ENCODE data around the gene ARF3.

The ARF3 gene

GRCh38 chr12:48956279-48957140 is 777 bp downstream of the ARF3 start:
- TF ChIP-seq CREB1 (IDR thresholded peaks at IDR 0.05; ENCODE audit: low read depth) (peak; percentile 43), CEBPB (IDR thresholded peaks at IDR 0.05) (0 out of 2 replicates have a peak, but pooled peaks have one; percentile 3), RAD21 (IDR thresholded peaks at IDR 0.05; ENCODE audit: low read depth) (no peak), TCF12 (IDR thresholded peaks at IDR 0.05; ENCODE audit: low read depth) (no peak), EP300 (IDR thresholded peaks at IDR 0.05; ENCODE audit: borderline replicate concordance) (no peak), EGR1 (IDR thresholded peaks at IDR 0.05) (peak; percentile 80; the same call in 1 of the 2 replicates), TEAD4 (IDR thresholded peaks at IDR 0.05) (peak; percentile 29; the same call in 1 of the 2 replicates), TAF1 (IDR thresholded peaks at IDR 0.05; ENCODE audit: low read depth) (no peak; the same call in 1 of the 2 replicates), FOXM1 (IDR thresholded peaks at IDR 0.05; ENCODE audit: borderline replicate concordance, low read depth) (no peak), ZBTB7A (IDR thresholded peaks at IDR 0.05; ENCODE audit: low read depth) (0 out of 2 replicates have a peak, but pooled peaks have one; percentile 55), USF1 (IDR thresholded peaks at IDR 0.05) (no peak), NFIC (IDR thresholded peaks at IDR 0.05) (no peak), YY1 (IDR thresholded peaks at IDR 0.05; ENCODE audit: low read depth) (peak; percentile 39; the same call in 1 of the 2 replicates)
- TF ChIP-seq, protein P1, sequence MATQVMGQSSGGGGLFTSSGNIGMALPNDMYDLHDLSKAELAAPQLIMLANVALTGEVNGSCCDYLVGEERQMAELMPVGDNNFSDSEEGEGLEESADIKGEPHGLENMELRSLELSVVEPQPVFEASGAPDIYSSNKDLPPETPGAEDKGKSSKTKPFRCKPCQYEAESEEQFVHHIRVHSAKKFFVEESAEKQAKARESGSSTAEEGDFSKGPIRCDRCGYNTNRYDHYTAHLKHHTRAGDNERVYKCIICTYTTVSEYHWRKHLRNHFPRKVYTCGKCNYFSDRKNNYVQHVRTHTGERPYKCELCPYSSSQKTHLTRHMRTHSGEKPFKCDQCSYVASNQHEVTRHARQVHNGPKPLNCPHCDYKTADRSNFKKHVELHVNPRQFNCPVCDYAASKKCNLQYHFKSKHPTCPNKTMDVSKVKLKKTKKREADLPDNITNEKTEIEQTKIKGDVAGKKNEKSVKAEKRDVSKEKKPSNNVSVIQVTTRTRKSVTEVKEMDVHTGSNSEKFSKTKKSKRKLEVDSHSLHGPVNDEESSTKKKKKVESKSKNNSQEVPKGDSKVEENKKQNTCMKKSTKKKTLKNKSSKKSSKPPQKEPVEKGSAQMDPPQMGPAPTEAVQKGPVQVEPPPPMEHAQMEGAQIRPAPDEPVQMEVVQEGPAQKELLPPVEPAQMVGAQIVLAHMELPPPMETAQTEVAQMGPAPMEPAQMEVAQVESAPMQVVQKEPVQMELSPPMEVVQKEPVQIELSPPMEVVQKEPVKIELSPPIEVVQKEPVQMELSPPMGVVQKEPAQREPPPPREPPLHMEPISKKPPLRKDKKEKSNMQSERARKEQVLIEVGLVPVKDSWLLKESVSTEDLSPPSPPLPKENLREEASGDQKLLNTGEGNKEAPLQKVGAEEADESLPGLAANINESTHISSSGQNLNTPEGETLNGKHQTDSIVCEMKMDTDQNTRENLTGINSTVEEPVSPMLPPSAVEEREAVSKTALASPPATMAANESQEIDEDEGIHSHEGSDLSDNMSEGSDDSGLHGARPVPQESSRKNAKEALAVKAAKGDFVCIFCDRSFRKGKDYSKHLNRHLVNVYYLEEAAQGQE (IDR thresholded peaks at IDR 0.05; ENCODE audit: low read depth), result no peak
- TF ChIP-seq, protein P2, sequence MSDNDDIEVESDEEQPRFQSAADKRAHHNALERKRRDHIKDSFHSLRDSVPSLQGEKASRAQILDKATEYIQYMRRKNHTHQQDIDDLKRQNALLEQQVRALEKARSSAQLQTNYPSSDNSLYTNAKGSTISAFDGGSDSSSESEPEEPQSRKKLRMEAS (IDR thresholded peaks at IDR 0.05), result 0 out of 2 replicates have a peak, but pooled peaks have one; percentile 17

DNA sequence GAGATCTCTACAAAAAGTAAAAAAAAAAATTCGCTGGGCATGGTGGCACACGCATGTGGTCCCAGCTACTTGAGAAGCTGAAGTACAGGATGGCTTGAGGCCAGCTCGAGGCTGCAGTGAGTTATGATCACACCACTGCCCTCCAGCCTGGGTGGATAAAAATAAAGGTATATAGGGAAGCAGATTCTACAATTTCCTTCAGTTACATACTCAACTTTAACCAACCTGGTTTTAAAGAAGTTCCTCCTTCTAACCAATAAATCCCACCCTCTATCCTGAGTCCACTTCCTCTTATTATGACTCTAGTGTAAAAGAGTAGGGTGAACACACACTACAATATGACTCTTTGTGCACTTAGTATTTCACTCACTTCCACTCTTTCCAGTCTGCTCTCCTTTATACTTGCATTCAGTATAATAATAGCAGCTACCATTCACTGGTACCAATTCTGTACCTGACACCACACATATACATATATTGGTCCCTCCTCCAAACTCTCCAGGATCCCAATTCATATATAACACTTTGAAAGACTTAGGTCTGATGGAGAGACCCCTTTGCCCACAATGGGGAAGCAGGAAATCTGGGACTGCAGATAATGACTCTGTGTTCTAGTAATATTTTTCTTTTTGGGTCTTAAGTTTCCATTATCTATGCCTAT is 2.3 kb downstream of the ARF3 start:
- TF ChIP-seq TEAD4 (IDR thresholded peaks at IDR 0.05) (no peak), NFIC (IDR thresholded peaks at IDR 0.05) (no peak), YY1 (IDR thresholded peaks at IDR 0.05; ENCODE audit: low read depth) (no peak)

- TF ChIP-seq, protein P2 (IDR thresholded peaks at IDR 0.05), result no peak
Measured at GRCh38 chr12:48954061-48954460, 3.2 kb downstream of the ARF3 start.

DNA sequence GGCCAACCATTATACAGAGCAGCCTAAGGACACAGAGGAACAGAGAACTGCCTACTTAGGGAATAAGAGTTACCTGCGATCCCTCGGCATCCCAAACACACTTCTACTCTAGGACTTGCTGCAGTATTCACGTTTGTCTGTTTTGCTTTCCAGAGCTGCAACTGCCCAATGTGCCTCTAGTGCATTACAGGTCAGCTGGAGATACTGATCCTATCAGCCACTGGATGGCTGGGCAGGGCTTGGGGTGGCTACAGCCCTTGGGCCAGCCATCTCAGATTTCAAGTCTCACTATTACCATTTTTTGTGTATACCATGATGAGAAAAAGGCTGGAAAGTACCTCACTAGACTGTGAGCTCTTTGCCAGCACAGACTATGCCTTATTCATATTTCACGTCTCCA is 4.6 kb downstream of the ARF3 start:
- TF ChIP-seq TEAD4 (IDR thresholded peaks at IDR 0.05) (no peak), TAF1 (IDR thresholded peaks at IDR 0.05; ENCODE audit: low read depth) (no peak), CREB1 (IDR thresholded peaks at IDR 0.05; ENCODE audit: low read depth) (no peak), CEBPB (IDR thresholded peaks at IDR 0.05) (no peak)

DNA sequence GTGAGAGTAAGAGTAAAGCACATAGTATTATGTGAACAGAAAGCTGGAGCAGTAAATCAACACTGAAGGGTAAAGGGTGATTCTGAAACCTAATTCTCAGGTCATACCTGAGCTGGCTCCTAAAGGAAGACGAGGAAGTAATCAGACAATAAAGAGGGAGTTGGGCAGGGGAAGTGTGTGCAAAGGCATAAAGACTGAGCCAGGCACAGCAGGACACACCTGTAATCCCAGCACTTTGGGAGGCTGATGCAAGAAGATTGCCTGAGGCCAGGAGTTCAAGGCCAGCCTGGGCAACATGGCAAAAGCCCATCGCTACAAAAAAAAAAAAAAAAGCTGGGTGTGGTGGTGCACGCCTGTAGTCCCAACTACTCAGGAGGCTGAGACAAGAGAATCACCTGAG is 9.6 kb downstream of the ARF3 start:
- TF ChIP-seq FOXM1 (IDR thresholded peaks at IDR 0.05; ENCODE audit: borderline replicate concordance, low read depth), result no peak
- TF ChIP-seq CEBPB (IDR thresholded peaks at IDR 0.05), result no peak
- no peak for TF ChIP-seq TEAD4 (IDR thresholded peaks at IDR 0.05)
- TF ChIP-seq CREB1 (IDR thresholded peaks at IDR 0.05; ENCODE audit: low read depth), result no peak
- TF ChIP-seq TCF12 (IDR thresholded peaks at IDR 0.05; ENCODE audit: low read depth), result no peak
- TF ChIP-seq EP300 (IDR thresholded peaks at IDR 0.05; ENCODE audit: borderline replicate concordance), result no peak
- TF ChIP-seq TAF1 (IDR thresholded peaks at IDR 0.05; ENCODE audit: low read depth), result no peak
- no peak for TF ChIP-seq ZBTB7A (IDR thresholded peaks at IDR 0.05; ENCODE audit: low read depth)
- TF ChIP-seq YY1 (IDR thresholded peaks at IDR 0.05; ENCODE audit: low read depth), result no peak
- TF ChIP-seq, protein P2 (IDR thresholded peaks at IDR 0.05), result no peak
- TF ChIP-seq USF1 (IDR thresholded peaks at IDR 0.05), result no peak
- TF ChIP-seq EGR1 (IDR thresholded peaks at IDR 0.05), result no peak
- TF ChIP-seq RAD21 (IDR thresholded peaks at IDR 0.05; ENCODE audit: low read depth), result no peak
- no peak for TF ChIP-seq NFIC (IDR thresholded peaks at IDR 0.05)
- TF ChIP-seq, protein P1 (IDR thresholded peaks at IDR 0.05; ENCODE audit: low read depth), result no peak
